ENCODE results near the gene SSR4. TPM values are rescaled to one million over a fixed set of nuclear protein-coding genes. Genes with fewer than 3 reads are reported as not detected.
A peak's percentile ranks its signal among the peaks of the same experiment; 100 is the strongest.

Gene SSR4
- total and polyA plus RNA-seq, 2 donors (not counting 1 experiment from before 2014, with no cell fraction given), result 134 to 297 TPM

DNA sequence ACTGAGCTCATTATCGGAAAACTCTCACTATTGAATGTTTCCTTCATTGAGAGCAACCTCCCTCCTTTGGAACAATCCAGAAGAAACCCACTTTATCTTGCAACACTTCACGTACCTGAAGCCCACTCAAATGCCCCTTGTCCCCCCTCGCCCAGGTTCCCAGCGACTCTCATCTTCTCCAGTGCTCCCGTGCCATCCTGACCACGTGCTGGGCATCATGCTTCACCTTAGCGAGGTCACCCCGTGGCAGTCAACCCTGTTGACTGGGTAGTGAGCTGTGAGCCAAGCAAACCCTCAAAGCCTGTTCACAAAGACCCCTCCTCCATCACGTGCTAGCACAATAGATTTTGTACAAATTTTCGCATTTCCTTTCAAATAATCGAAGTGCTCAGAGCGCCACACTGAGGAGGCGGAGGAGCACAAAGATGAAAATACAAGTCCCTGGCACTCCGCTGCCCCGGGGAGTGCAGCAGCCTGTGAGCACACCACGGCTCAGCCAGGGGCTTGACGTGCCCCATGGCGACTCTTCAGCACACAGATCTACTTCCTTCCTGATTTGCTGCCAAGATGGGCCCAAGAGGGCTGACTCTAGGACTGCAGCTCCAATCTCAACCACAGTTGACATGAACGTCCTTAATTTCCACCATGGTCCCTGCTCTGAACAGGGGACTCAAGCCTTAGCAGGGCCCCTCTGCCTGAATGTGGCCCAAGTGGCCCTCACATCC, 20.3 kb downstream of the SSR4 start:
- no peaks in the 10 kb centered on the region for H4K20me1 ChIP-seq (ENCODE audit: control insufficient read depth, insufficient read depth, low read length, poor library complexity, severe bottlenecking)
- CTCF ChIA-PET, result no interaction called here
- H3K4me2 ChIP-seq (replicated peaks; ENCODE audit: low read depth, low read length, poor library complexity, severe bottlenecking), result no peak overlapping the region
- H3K27ac ChIP-seq (ENCODE audit: low read length in 2 of 2), result no peak overlapping the region
- no peaks in the 10 kb centered on the region for H3K79me2 ChIP-seq (ENCODE audit: control insufficient read depth, insufficient read depth, low read length)
- Mint-ChIP-seq H3K4me3 (no peak overlapping the region), H3K4me1 (peaks cover 13% of the 10 kb centered on the region), H3K9me3 (ENCODE audit: insufficient read depth) (no peaks in the 10 kb centered on the region), H3K27me3 (peaks cover 23% of the 10 kb centered on the region), H3K27ac (no peak overlapping the region)
- no peak overlapping the region for H3K4me3 ChIP-seq (ENCODE audit: control extremely low read depth in 1 of 5, extremely low read depth in 1 of 5, insufficient read depth in 1 of 5, low read depth in 2 of 5, low read length in 4 of 5)
- DNase-seq, result no peak
- ATAC-seq (ENCODE audit: low read depth), result no peak
- WGBS (ENCODE audit: insufficient coverage), result 44% methylated on average over 14 of the region's 19 CpGs
- TF ChIP-seq, protein P1, sequence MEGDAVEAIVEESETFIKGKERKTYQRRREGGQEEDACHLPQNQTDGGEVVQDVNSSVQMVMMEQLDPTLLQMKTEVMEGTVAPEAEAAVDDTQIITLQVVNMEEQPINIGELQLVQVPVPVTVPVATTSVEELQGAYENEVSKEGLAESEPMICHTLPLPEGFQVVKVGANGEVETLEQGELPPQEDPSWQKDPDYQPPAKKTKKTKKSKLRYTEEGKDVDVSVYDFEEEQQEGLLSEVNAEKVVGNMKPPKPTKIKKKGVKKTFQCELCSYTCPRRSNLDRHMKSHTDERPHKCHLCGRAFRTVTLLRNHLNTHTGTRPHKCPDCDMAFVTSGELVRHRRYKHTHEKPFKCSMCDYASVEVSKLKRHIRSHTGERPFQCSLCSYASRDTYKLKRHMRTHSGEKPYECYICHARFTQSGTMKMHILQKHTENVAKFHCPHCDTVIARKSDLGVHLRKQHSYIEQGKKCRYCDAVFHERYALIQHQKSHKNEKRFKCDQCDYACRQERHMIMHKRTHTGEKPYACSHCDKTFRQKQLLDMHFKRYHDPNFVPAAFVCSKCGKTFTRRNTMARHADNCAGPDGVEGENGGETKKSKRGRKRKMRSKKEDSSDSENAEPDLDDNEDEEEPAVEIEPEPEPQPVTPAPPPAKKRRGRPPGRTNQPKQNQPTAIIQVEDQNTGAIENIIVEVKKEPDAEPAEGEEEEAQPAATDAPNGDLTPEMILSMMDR (IDR thresholded peaks at IDR 0.05), result no peak
- TF ChIP-seq EZH2 (IDR thresholded peaks at IDR 0.05; ENCODE audit: borderline replicate concordance, insufficient read depth, low read depth, low read length, poor library complexity, severe bottlenecking), result no peak
- intact Hi-C loops (cut with micrococcal nuclease), result no loop called here
- POLR2A ChIA-PET, result no interaction called here
- no peak overlapping the region for H2AFZ ChIP-seq (ENCODE audit: insufficient read depth, low read depth, low read length, poor library complexity, severe bottlenecking)
- H3K4me1 ChIP-seq (ENCODE audit: control insufficient read depth in 2 of 2, insufficient read depth in 2 of 2, low read length in 2 of 2), result peaks cover 4 to 19% of the 10 kb centered on the region in 2 donors
- no peak overlapping the region for H3K9ac ChIP-seq (ENCODE audit: low read length)
- H3K36me3 ChIP-seq (replicated peaks in 1 of 2; ENCODE audit: control extremely low read depth in 1 of 2, control insufficient read depth in 1 of 2, extremely low read depth in 1 of 2, insufficient read depth in 2 of 2, low read length in 1 of 2), result no peaks in the 10 kb centered on the region
- no peaks in the 10 kb centered on the region for H3K9me3 ChIP-seq (ENCODE audit: control extremely low read depth in 1 of 3, control insufficient read depth in 2 of 3, insufficient read depth in 1 of 3, low read length in 2 of 3)
- H3K27me3 ChIP-seq (replicated peaks in 1 of 4; ENCODE audit: control extremely low read depth in 1 of 4, control insufficient read depth in 3 of 4, insufficient read depth in 4 of 4, low read length in 3 of 4), result peaks cover 0 to 26% (median 4%) of the 10 kb centered on the region in 4 experiments

DNA sequence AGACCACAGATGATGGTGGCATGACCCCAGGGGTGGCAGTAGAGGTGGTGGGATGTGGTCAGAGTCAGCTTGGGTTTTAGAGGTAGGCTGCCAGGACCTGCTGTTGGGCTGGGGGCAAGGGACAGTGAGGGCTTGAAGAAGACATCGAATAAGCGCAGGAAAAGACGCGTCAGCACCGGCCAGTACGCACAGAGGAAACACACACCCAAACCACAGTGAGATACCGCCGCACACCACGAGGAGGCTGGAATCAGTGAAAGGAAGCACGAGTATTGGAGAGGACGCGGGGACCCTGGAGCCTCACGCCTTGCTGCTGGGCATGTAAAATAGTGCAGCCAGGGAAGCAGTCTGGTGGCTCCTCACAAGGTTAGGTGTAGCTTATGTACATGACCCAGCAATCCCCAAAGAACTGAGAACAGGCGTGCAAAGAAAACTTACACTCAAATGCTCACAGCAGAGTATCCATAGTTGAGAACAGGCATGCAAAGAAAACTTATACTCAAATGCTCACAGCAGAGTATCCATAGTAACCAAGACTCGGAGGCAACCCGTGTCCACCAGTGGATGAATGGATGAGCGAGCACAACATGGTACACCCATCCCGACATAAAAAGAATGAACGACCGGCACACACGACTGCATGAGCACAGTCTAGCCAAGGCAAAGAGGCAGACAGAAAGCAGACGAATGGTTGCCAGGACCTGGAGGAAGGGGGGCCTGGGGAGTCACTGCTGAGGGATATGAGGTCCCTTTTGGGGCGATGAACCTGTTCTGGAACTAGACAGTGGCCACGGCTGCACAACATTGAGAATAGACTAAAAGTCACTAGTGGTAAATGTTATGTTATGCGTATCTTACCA, 22.6 kb downstream of the SSR4 start:
- H3K27ac Mint-ChIP-seq, result no peak overlapping the region

More for the DNA sequence above, 22.6 kb downstream of the SSR4 start:
- H3K79me2 ChIP-seq (ENCODE audit: control insufficient read depth, insufficient read depth, low read length), result no peaks in the 10 kb centered on the region
- TF ChIP-seq, protein P1 (IDR thresholded peaks at IDR 0.05), result peak; percentile 9
- TF ChIP-seq EZH2 (IDR thresholded peaks at IDR 0.05; ENCODE audit: borderline replicate concordance, insufficient read depth, low read depth, low read length, poor library complexity, severe bottlenecking), result no peak
- peaks cover 18% of the 10 kb centered on the region for H3K27me3 Mint-ChIP-seq
- H3K27me3 ChIP-seq (replicated peaks in 1 of 4; ENCODE audit: control extremely low read depth in 1 of 4, control insufficient read depth in 3 of 4, insufficient read depth in 4 of 4, low read length in 3 of 4), result peaks cover 0 to 35% (median 4%) of the 10 kb centered on the region in 4 experiments
- no peak overlapping the region for H2AFZ ChIP-seq (ENCODE audit: insufficient read depth, low read depth, low read length, poor library complexity, severe bottlenecking)
- CTCF ChIA-PET, result no interaction called here
- no peaks in the 10 kb centered on the region for H3K9me3 ChIP-seq (ENCODE audit: control extremely low read depth in 1 of 3, control insufficient read depth in 2 of 3, insufficient read depth in 1 of 3, low read length in 2 of 3)
- peaks cover 4 to 23% of the 10 kb centered on the region in 2 donors for H3K4me1 ChIP-seq (ENCODE audit: control insufficient read depth in 2 of 2, insufficient read depth in 2 of 2, low read length in 2 of 2)
- no peaks in the 10 kb centered on the region for H3K36me3 ChIP-seq (replicated peaks in 1 of 2; ENCODE audit: control extremely low read depth in 1 of 2, control insufficient read depth in 1 of 2, extremely low read depth in 1 of 2, insufficient read depth in 2 of 2, low read length in 1 of 2)
- peaks cover 13% of the 10 kb centered on the region for H3K4me1 Mint-ChIP-seq
- H3K4me2 ChIP-seq (replicated peaks; ENCODE audit: low read depth, low read length, poor library complexity, severe bottlenecking), result no peak overlapping the region
- no peak overlapping the region for H3K9ac ChIP-seq (ENCODE audit: low read length)
- H3K27ac ChIP-seq (ENCODE audit: low read length in 2 of 2), result no peak overlapping the region
- ATAC-seq (ENCODE audit: low read depth) (no peak), DNase-seq (no peak)
- H3K4me3 ChIP-seq (ENCODE audit: control extremely low read depth in 1 of 5, extremely low read depth in 1 of 5, insufficient read depth in 1 of 5, low read depth in 2 of 5, low read length in 4 of 5), result no peak overlapping the region
- no peaks in the 10 kb centered on the region for H4K20me1 ChIP-seq (ENCODE audit: control insufficient read depth, insufficient read depth, low read length, poor library complexity, severe bottlenecking)
- no peak overlapping the region for H3K4me3 Mint-ChIP-seq
- WGBS (ENCODE audit: insufficient coverage), result 59% methylated on average over 8 of the region's 25 CpGs
- intact Hi-C loops (cut with micrococcal nuclease), result no loop called here
- no peaks in the 10 kb centered on the region for H3K9me3 Mint-ChIP-seq (ENCODE audit: insufficient read depth)
- POLR2A ChIA-PET, result no interaction called here

All from B cell (primary cell).